ENCODE data around the gene BCAR1. TPM values are rescaled to one million over a fixed set of nuclear protein-coding genes. Genes with fewer than 3 reads are reported as not detected.

BCAR1 gene
- total RNA-seq, 1 experiment from 2014 or later, result 95.6 TPM

DNA sequence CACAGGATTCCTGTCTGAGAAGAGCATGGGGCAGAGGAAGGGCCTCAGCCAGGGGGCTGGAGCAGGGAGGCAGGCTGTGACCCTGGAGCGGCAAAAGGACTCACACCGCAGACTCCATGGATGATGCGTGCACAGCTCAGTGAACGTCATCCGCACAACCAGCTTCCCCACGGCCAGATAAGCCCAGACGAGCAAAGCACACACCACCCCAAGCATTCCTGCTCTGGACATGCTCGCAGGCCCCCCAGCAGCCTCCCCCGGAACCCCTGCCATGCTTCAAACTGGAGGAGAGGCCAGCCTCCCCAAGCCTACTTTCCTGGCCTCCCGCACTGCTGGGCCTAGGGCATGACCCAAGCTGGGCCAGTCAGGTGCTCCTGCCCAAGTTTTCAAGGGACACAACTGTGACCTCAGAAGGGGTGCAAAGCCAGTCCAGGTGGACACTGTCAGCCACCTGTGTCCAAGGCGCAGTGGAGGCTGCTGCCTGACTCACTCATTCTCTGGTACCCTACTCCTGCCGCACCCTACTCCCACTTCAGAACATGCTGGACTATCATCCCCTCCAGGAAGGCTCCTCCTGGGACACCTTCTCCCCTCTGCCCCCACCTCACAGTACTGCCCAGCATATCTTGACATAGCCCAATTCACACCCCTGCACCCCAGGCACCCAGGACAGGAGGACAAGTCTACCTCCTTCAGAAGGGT, 4.8 kb downstream of the BCAR1 start (continued):
- TF ChIP-seq, protein P1, sequence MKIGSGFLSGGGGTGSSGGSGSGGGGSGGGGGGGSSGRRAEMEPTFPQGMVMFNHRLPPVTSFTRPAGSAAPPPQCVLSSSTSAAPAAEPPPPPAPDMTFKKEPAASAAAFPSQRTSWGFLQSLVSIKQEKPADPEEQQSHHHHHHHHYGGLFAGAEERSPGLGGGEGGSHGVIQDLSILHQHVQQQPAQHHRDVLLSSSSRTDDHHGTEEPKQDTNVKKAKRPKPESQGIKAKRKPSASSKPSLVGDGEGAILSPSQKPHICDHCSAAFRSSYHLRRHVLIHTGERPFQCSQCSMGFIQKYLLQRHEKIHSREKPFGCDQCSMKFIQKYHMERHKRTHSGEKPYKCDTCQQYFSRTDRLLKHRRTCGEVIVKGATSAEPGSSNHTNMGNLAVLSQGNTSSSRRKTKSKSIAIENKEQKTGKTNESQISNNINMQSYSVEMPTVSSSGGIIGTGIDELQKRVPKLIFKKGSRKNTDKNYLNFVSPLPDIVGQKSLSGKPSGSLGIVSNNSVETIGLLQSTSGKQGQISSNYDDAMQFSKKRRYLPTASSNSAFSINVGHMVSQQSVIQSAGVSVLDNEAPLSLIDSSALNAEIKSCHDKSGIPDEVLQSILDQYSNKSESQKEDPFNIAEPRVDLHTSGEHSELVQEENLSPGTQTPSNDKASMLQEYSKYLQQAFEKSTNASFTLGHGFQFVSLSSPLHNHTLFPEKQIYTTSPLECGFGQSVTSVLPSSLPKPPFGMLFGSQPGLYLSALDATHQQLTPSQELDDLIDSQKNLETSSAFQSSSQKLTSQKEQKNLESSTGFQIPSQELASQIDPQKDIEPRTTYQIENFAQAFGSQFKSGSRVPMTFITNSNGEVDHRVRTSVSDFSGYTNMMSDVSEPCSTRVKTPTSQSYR (CRISPR knock-in tag; IDR thresholded peaks at IDR 0.05), result no peak
- TF ChIP-seq, protein P2, sequence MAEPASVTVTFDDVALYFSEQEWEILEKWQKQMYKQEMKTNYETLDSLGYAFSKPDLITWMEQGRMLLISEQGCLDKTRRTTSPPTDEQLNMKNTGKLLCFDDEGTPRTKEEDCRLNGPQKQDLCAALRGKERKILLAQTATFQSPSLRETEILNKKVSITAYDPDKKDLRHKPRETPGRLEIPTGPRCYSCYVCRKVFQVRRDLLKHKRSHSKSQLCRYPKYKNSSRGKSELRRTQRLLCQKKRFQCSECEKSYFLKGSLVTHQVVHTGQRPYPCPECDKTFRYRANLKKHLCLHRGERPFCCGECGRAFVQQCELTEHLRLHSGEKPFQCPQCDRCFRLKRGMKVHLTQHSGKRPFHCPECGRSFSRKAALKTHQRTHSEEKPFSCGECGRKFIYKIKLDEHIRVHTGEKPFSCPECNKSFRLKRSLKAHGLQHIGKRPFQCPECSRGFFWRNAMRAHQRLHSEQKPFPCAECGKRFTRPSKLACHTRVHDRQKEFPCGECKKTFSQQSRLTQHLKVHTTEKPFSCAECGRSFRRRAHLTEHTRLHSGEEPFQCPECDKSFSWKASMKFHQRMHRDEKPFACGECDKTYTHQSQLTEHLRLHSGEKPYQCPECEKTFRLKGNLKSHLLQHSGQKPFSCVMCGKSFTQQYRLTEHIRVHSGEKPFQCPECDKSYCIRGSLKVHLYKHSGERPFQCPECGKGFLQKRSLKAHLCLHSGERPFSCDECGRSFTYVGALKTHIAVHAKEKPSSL (CRISPR knock-in tag; conservative IDR thresholded peaks at IDR 0.05), result no peak

DNA sequence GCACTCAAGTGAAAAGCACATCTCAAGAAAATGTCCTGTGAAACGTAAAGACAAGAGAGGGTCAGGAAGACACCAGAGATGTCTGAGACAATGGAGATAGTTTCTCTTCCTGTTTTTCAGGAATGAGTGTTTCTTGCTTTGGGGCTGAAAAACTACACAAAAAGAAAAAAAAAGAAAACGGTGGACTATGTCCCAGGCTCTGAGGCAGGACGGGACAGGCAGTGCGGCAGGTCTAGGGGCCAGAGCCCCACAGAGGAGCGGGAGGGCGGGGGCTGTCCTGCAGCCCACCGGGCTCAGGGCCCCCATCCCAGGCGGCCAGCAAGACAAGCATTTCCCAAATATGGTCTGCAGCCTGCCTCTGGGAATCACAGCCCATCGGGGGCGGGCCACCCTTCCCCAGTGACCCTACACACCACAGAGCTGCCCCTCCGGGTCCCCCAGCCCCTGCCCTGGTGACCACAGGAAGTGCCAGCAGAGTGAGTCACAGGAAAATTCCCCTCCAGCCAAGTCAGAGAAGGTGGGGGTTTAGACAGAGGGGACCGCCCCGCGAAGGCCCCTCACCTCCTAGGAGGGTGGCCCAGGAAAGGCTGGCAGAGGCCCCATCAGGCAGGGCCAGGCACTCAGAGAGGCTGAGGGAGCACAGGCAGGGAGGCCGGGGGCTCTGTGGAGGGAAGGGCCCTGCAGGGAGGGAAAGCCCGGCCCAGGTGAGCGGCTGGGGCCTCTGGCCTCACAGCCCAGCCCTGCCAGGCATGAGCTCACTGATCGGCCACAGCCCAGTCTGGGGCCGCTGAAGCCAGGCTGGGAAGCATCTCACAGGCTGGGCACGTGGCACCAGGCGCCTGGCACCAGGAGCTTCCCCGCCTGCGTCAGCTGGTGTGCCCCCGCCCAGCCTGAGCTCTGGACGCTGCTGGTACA, 6.3 kb downstream of the BCAR1 start:
- DNase-seq (ENCODE audit: low spot score) (peak; percentile 68), ATAC-seq (peak; percentile 56)
- H3K4me3 Mint-ChIP-seq, result no peak overlapping the region
- ChIA-PET CTCF (interaction anchor here (0.8 to 4.8 kb wide), 5 partner anchors 10 to 46 kb away, joined by 3 to 44 read pairs (median 7); no protein-coding TSS in a partner anchor), POLR2A (interaction anchor here (1.3 to 2.6 kb wide), 2 partner anchors 9 to 12 kb away, joined by 6 to 13 read pairs; no protein-coding TSS in a partner anchor)
- H3K27ac Mint-ChIP-seq, result peak overlapping the region; percentile 98
- H3K4me1 Mint-ChIP-seq, result peaks cover 68% of the 10 kb centered on the region
- H3K27me3 Mint-ChIP-seq (ENCODE audit: low read depth), result no peaks in the 10 kb centered on the region
- no peaks in the 10 kb centered on the region for H3K9me3 Mint-ChIP-seq
- peaks cover 33% of the 10 kb centered on the region for H3K36me3 Mint-ChIP-seq
- TF ChIP-seq, protein P3, sequence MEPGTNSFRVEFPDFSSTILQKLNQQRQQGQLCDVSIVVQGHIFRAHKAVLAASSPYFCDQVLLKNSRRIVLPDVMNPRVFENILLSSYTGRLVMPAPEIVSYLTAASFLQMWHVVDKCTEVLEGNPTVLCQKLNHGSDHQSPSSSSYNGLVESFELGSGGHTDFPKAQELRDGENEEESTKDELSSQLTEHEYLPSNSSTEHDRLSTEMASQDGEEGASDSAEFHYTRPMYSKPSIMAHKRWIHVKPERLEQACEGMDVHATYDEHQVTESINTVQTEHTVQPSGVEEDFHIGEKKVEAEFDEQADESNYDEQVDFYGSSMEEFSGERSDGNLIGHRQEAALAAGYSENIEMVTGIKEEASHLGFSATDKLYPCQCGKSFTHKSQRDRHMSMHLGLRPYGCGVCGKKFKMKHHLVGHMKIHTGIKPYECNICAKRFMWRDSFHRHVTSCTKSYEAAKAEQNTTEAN (CRISPR knock-in tag; IDR thresholded peaks at IDR 0.05), result no peak
- TF ChIP-seq IRF2 (CRISPR knock-in tag; IDR thresholded peaks at IDR 0.05; ENCODE audit: borderline replicate concordance, low read depth) (no peak), SP1 (CRISPR knock-in tag; conservative IDR thresholded peaks at IDR 0.05) (no peak), ZNF671 (CRISPR knock-in tag; IDR thresholded peaks at IDR 0.05) (no peak), HMGA2 (CRISPR knock-in tag; IDR thresholded peaks at IDR 0.05) (no peak), MYBL2 (CRISPR knock-in tag; IDR thresholded peaks at IDR 0.05) (no peak), ZNF138 (CRISPR knock-in tag; conservative IDR thresholded peaks at IDR 0.05) (no peak), GRHL2 (CRISPR knock-in tag; IDR thresholded peaks at IDR 0.05; ENCODE audit: insufficient replicate concordance, severe bottlenecking) (no peak), EMX1 (CRISPR knock-in tag; IDR thresholded peaks at IDR 0.05) (no peak), SMAD4 (CRISPR knock-in tag; IDR thresholded peaks at IDR 0.05) (no peak)
- TF ChIP-seq, protein P4, sequence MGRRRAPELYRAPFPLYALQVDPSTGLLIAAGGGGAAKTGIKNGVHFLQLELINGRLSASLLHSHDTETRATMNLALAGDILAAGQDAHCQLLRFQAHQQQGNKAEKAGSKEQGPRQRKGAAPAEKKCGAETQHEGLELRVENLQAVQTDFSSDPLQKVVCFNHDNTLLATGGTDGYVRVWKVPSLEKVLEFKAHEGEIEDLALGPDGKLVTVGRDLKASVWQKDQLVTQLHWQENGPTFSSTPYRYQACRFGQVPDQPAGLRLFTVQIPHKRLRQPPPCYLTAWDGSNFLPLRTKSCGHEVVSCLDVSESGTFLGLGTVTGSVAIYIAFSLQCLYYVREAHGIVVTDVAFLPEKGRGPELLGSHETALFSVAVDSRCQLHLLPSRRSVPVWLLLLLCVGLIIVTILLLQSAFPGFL (CRISPR knock-in tag; IDR thresholded peaks at IDR 0.05; ENCODE audit: borderline replicate concordance), result 0 out of 2 replicates have a peak, but pooled peaks have one; percentile 20
- TF ChIP-seq, protein P5, sequence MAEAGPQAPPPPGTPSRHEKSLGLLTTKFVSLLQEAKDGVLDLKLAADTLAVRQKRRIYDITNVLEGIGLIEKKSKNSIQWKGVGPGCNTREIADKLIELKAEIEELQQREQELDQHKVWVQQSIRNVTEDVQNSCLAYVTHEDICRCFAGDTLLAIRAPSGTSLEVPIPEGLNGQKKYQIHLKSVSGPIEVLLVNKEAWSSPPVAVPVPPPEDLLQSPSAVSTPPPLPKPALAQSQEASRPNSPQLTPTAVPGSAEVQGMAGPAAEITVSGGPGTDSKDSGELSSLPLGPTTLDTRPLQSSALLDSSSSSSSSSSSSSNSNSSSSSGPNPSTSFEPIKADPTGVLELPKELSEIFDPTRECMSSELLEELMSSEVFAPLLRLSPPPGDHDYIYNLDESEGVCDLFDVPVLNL (CRISPR knock-in tag; IDR thresholded peaks at IDR 0.05; ENCODE audit: borderline replicate concordance, low read depth), result no peak
- TF ChIP-seq, protein P6, sequence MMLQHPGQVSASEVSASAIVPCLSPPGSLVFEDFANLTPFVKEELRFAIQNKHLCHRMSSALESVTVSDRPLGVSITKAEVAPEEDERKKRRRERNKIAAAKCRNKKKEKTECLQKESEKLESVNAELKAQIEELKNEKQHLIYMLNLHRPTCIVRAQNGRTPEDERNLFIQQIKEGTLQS (CRISPR knock-in tag; conservative IDR thresholded peaks at IDR 0.05), result no peak
- TF ChIP-seq, protein P7, sequence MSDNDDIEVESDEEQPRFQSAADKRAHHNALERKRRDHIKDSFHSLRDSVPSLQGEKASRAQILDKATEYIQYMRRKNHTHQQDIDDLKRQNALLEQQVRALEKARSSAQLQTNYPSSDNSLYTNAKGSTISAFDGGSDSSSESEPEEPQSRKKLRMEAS (CRISPR knock-in tag; IDR thresholded peaks at IDR 0.05), result 0 out of 2 replicates have a peak, but pooled peaks have one; percentile 22
- TF ChIP-seq, protein P2 (CRISPR knock-in tag; conservative IDR thresholded peaks at IDR 0.05), result no peak
- TF ChIP-seq, protein P8, sequence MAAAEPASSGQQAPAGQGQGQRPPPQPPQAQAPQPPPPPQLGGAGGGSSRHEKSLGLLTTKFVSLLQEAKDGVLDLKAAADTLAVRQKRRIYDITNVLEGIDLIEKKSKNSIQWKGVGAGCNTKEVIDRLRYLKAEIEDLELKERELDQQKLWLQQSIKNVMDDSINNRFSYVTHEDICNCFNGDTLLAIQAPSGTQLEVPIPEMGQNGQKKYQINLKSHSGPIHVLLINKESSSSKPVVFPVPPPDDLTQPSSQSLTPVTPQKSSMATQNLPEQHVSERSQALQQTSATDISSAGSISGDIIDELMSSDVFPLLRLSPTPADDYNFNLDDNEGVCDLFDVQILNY (CRISPR knock-in tag; IDR thresholded peaks at IDR 0.05), result no peak

Measured in WTC11 (cell line).